Thyroid gland (tissue), 4 donors: ENCODE measurements around the gene NFIA. TPM values are rescaled to one million over a fixed set of nuclear protein-coding genes. Genes with fewer than 3 reads are reported as not detected.
"Not testable (repeated sequence)": the region's sequence is repeated elsewhere in the genome, so short reads cannot be mapped to it uniquely, and the experiment has no call there.

Experiments used
- DNase-seq, 2 donors: peaks; one replicate each; pipeline ENCODE4 v3.0.0-alpha.2; 2019
- H3K27ac ChIP-seq, 3 donors: fragments of 200-600 bp; sonication (generic); 1 replicate in 2 of 3; 2 replicates in 1 of 3; pipeline ENCODE4 v1.5.1; 2016 to 2019; ENCODE audit warnings: mild to moderate bottlenecking in 1 of 3, moderate library complexity in 1 of 3
- H3K27me3 ChIP-seq: fragments of 200-600 bp; sonication (generic); one replicate; pipeline ENCODE4 v1.5.1; 2019
- H3K36me3 ChIP-seq, 2 donors: fragments of 200-600 bp; sonication (generic); one replicate each; pipeline ENCODE4 v1.5.1; 2016 to 2019
- H3K4me1 ChIP-seq, 2 donors: fragments of 200-600 bp; sonication (generic); one replicate each; pipeline ENCODE4 v1.5.1; 2017 to 2019
- H3K4me3 ChIP-seq, 3 donors: fragments of 200-600 bp; sonication (generic); replicated peaks in 1 of 3; 1 replicate in 2 of 3; 2 replicates in 1 of 3; pipeline ENCODE4 v1.5.1; 2016; ENCODE audit warnings: mild to moderate bottlenecking in 1 of 3
- H3K9me3 ChIP-seq: fragments of 200-600 bp; sonication (generic); one replicate; pipeline ENCODE4 v1.5.1; 2017
- POLR2A ChIP-seq, 2 donors: fragments of 450-650 bp; IDR thresholded peaks; one replicate each; pipeline ENCODE4 v1.6.1; 2017; ENCODE audit warnings: antibody characterized with exemption in 2 of 2, mild to moderate bottlenecking in 2 of 2, moderate library complexity in 1 of 2
- WGBS, 2 donors: methylation state at CpG; one replicate each; pipeline ENCODE4 v1.1.5; 2017; 5-methylcytosine and 5-hydroxymethylcytosine counted together
- intact Hi-C: fragments of 100-400 bp; cut with DNase I; formaldehyde crosslinking; loops from one replicate; pipeline ENCODE4 v1.15.1; 2023
- total RNA-seq, 4 donors: library from RNA; depleted of rRNA; stranded (reverse); fragments of >200 nt; gene quantifications; one replicate each; pipeline ENCODE4 v1.2.3, GENCODE V29; 2016
- TF ChIP-seq, protein P1 (sequence below), 6 experiments: fragments of 200-600 bp in 3 of 6; fragments of 450-650 bp in 3 of 6; sonication (generic) in 3 of 6; IDR thresholded peaks; one replicate each; pipeline ENCODE4 v1.5.1; 2016 to 2019; ENCODE audit warnings: antibody characterized with exemption in 6 of 6, mild to moderate bottlenecking in 2 of 6, inconsistent platforms in 1 of 6, moderate library complexity in 1 of 6

The NFIA gene
- total RNA-seq, 4 donors from 2014 or later, result 105 to 149 (median 118) TPM

DNA sequence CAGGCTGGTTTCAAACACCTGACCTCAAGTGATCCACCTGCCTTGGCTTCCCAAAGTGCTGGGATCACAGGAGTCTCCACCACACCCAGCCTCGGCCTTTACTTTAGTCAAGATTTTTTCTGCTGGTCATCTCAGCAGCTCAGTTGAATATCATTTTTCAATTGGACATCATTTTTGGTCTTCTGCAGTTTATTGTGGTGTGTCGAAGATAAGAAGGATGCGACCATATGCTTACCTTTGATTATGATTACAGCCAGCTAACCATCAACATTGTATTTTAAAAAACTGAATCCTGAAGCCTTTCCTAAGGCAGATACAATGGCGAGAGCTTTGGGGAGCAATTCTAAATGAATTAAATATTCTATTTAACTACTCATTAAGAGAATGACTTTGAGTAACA, 12.3 kb upstream of the NFIA start:
- DNase-seq, result no peak
- no peak overlapping the region for H3K27ac ChIP-seq
- H3K4me3 ChIP-seq, result no peak overlapping the region
- H3K9me3 ChIP-seq, result no peaks in the 10 kb centered on the region
- TF ChIP-seq POLR2A (IDR thresholded peaks at IDR 0.05), result no peak
- peaks cover 3 to 6% of the 10 kb centered on the region in 2 donors for H3K4me1 ChIP-seq
- H3K36me3 ChIP-seq, result no peaks in the 10 kb centered on the region
- H3K27me3 ChIP-seq, result no peaks in the 10 kb centered on the region
- 93 to 97% methylated on average over 4 of the region's 4 CpGs for WGBS, 2 donors
- intact Hi-C loops, result no loop called here

DNA sequence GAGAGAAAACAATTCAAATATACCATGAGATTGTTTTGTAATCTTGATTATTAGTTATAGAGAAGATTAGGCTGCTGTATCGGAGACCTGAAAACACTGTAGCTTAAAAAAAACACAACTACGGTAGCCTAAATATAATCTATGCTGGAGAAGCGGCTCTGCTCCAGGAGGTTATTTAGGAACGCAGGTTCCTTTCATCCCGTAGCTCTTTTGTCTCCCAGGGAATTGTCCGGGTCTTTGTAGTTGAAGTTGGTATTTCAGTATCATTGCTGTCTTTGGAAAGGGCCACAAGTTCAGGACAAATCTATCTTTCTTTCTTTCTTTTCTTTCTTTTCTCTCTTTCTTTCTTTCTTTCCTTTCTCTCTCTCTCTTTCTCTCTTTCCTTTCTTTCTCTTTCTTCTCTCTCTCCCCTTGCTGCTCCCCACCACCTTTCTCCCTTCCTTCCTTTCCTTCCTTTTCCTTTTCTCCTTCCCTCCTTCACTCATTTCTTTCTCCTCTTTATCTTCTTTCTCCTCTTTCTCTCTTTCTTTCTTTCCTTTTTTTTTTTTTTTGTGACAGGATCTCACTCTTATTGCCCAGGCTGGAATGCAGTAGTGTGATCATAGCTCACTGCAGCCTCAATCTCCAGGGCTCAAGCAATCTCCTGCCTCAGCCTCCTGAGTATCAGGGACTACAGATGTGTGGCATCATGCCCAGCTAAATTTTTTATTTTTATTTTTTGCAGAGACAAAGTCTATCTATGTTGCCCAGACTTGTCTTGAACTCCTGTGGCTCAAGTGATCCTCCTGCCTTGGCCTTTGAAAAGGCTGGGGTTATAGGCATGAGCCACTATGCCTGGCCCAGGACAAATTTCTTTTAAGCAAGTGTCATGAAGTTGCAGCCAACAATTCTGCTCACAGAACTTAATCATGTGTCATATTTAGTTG, 10.9 kb upstream of the NFIA start:
- H3K9me3 ChIP-seq, result no peaks in the 10 kb centered on the region
- TF ChIP-seq, protein P1, sequence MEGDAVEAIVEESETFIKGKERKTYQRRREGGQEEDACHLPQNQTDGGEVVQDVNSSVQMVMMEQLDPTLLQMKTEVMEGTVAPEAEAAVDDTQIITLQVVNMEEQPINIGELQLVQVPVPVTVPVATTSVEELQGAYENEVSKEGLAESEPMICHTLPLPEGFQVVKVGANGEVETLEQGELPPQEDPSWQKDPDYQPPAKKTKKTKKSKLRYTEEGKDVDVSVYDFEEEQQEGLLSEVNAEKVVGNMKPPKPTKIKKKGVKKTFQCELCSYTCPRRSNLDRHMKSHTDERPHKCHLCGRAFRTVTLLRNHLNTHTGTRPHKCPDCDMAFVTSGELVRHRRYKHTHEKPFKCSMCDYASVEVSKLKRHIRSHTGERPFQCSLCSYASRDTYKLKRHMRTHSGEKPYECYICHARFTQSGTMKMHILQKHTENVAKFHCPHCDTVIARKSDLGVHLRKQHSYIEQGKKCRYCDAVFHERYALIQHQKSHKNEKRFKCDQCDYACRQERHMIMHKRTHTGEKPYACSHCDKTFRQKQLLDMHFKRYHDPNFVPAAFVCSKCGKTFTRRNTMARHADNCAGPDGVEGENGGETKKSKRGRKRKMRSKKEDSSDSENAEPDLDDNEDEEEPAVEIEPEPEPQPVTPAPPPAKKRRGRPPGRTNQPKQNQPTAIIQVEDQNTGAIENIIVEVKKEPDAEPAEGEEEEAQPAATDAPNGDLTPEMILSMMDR (IDR thresholded peaks at IDR 0.05), result no peak
- no peak for TF ChIP-seq POLR2A (IDR thresholded peaks at IDR 0.05)
- H3K4me3 ChIP-seq, result no peak overlapping the region
- H3K27me3 ChIP-seq, result no peaks in the 10 kb centered on the region
- no peak for DNase-seq
- 84 to 85% methylated on average over 6 of the region's 6 CpGs for WGBS, 2 donors
- intact Hi-C loops, result no loop called here
- peaks cover 4 to 7% of the 10 kb centered on the region in 2 donors for H3K4me1 ChIP-seq
- no peak overlapping the region for H3K27ac ChIP-seq
- no peaks in the 10 kb centered on the region for H3K36me3 ChIP-seq

DNA sequence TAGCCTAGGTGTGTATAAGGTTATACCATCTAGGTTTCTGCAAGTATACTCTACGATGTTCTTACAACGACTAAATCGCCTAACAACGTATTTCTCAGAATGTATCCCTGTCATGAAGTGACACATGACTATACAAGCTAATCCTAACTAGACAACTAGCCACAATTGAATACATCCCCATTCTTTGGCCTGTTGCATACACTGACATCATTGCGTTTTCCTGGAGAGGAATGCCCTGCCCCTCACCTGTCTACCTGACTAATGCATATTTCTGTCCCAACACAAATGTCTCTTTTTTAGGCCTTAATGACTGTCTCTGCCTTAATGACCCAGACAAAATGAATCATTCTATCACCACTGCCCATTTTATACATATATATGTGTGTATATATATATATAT, 8.5 kb upstream of the NFIA start:
- Histone ChIP-seq H3K27me3 (no peaks in the 10 kb centered on the region), H3K9me3 (no peaks in the 10 kb centered on the region), H3K27ac (no peak overlapping the region), H3K36me3 (no peaks in the 10 kb centered on the region), H3K4me3 (no peak overlapping the region), H3K4me1 (peaks cover 11 to 13% of the 10 kb centered on the region in 2 donors)
- 95 to 98% methylated on average over 5 of the region's 5 CpGs for WGBS, 2 donors
- intact Hi-C loops, result no loop called here
- TF ChIP-seq, protein P1 (IDR thresholded peaks at IDR 0.05), result no peak
- TF ChIP-seq POLR2A (IDR thresholded peaks at IDR 0.05), result no peak
- no peak for DNase-seq

DNA sequence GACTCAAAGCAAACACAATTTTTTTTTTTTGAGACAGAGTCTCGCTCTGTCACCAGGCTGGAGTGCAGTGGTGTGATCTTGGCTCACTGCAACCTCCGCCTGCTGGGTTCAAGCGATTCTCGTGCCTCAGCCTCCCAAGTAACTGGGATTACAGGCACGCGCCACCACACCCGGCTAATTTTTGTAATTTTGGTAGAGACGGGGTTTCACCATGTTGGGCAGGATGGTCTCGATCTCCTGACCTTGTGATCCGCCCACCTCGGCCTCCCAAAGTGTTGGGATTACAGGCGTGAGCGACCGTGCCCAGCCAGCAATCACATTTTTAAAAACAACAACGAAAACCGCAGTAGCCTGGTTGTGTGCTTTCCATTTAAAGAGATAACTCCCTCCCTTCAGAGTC, 6.5 kb upstream of the NFIA start:
- H3K36me3 ChIP-seq, intact Hi-C loops: not testable (repeated sequence)
- H3K4me3 ChIP-seq, result peak overlapping the region in 1 of 3 donors; percentile 38

DNA sequence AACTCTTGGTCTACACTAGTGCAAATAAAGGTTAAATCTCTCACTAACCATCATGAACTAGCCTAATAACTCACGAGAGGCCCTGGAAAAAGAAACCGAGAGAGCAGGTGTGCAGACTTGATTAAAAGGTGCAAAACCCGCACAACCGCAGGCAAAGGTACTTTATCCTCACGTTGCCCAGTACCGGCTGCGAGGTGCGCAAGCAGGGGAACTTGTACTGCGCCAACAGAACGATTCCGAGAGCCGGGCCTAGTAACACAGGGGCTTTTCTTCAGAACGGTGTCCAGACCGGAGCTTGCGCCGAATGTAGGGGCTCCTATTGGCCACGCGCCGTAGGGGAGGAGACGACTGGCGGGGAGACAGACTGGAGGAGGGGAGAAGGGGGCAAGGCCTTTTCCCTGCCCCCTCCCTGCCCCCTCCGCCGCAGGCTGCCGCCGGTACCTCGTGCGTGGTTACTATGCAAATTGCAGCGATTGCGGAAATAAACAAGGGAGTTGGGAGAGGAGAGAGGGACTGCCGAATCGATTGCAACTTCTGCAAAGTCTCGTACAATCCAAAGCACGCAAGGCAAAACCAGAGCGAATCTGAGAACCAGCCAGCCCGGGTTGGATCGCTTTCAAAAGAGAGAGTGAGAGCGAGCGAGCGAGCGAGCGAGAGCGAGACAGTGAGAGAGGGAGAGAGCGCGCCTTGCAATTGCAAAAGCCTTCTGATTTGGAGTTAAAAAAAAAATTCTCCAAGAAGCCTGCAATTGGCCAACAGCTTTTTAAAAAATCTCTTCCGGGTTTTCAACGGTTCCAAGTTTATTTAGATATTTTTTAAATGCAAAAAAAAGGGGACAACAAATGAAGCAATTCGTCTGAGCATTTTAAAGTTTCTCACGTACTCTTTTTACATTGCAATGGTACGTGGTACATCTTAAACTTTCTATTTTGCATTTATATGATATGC, 5.4 kb upstream of the NFIA start:
- peaks cover 34% of the 10 kb centered on the region in 2 donors for H3K4me1 ChIP-seq
- H3K27me3 ChIP-seq, result no peaks in the 10 kb centered on the region
- peak overlapping the region; percentile 74 to 97 (median 83) for H3K27ac ChIP-seq
- peak overlapping the region; percentile 2 to 38 (median 5) for H3K4me3 ChIP-seq
- no peaks in the 10 kb centered on the region for H3K9me3 ChIP-seq
- peak; percentile 91 to 96 for DNase-seq
- no peaks in the 10 kb centered on the region for H3K36me3 ChIP-seq
- intact Hi-C loops, result no loop called here
- WGBS, 2 donors, result 0% methylated on average over 46 to 49 of the region's 49 CpGs
- TF ChIP-seq, protein P1 (IDR thresholded peaks at IDR 0.05), result no peak
- TF ChIP-seq POLR2A (IDR thresholded peaks at IDR 0.05), result peak in 1 of 2 donors; percentile 80

More for the DNA sequence above, 6.5 kb upstream of the NFIA start:
- peak in 1 of 2 donors; percentile 31 for TF ChIP-seq POLR2A (IDR thresholded peaks at IDR 0.05)
- Histone ChIP-seq H3K4me1 (peaks cover 29% of the 10 kb centered on the region in 2 donors), H3K27ac (peak overlapping the region; percentile 74 to 97 (median 83))
- peak in 1 of 2 donors; percentile 22 for DNase-seq
- H3K27me3 ChIP-seq, H3K9me3 ChIP-seq: not testable (repeated sequence)
- 55 to 58% methylated on average over 16 of the region's 16 CpGs for WGBS, 2 donors
